ENCODE results near the gene EFCAB9.

The EFCAB9 gene

DNA sequence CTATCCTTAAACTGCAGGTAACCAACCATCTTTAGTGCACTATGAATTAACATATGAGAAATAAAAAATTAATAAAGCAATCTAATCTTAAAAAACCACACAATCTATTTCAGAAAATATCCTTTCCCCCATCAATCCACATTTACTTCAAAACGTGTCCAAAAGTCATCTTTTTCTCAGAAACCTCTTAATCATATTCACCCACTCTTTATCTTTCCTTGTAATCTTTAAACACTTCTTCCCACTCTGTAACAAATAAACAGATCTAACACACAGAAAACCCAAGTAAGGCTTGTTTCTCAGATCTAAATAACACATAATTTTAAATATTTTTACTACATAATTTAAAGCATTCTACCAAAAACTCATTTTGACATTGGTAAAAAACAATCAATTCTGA lies 44.4 kb downstream of the EFCAB9 start:
- TF ChIP-seq TAF1 (IDR thresholded peaks at IDR 0.05; ENCODE audit: borderline replicate concordance, insufficient read depth, low read length) (no peak), FOXP2 (optimal IDR thresholded peaks at IDR 0.05; ENCODE audit: borderline replicate concordance, extremely low read depth, extremely low read length, insufficient read depth) (no peak), SIN3A (IDR thresholded peaks at IDR 0.05; ENCODE audit: borderline replicate concordance, insufficient read depth, low read length) (no peak), POLR2AphosphoS5 (IDR thresholded peaks at IDR 0.05; ENCODE audit: low read depth, low read length) (no peak)
- TF ChIP-seq, protein P1, sequence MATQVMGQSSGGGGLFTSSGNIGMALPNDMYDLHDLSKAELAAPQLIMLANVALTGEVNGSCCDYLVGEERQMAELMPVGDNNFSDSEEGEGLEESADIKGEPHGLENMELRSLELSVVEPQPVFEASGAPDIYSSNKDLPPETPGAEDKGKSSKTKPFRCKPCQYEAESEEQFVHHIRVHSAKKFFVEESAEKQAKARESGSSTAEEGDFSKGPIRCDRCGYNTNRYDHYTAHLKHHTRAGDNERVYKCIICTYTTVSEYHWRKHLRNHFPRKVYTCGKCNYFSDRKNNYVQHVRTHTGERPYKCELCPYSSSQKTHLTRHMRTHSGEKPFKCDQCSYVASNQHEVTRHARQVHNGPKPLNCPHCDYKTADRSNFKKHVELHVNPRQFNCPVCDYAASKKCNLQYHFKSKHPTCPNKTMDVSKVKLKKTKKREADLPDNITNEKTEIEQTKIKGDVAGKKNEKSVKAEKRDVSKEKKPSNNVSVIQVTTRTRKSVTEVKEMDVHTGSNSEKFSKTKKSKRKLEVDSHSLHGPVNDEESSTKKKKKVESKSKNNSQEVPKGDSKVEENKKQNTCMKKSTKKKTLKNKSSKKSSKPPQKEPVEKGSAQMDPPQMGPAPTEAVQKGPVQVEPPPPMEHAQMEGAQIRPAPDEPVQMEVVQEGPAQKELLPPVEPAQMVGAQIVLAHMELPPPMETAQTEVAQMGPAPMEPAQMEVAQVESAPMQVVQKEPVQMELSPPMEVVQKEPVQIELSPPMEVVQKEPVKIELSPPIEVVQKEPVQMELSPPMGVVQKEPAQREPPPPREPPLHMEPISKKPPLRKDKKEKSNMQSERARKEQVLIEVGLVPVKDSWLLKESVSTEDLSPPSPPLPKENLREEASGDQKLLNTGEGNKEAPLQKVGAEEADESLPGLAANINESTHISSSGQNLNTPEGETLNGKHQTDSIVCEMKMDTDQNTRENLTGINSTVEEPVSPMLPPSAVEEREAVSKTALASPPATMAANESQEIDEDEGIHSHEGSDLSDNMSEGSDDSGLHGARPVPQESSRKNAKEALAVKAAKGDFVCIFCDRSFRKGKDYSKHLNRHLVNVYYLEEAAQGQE (IDR thresholded peaks at IDR 0.05; ENCODE audit: insufficient read depth in 1 of 2, low read depth in 2 of 2, low read length in 2 of 2) = no peak

DNA sequence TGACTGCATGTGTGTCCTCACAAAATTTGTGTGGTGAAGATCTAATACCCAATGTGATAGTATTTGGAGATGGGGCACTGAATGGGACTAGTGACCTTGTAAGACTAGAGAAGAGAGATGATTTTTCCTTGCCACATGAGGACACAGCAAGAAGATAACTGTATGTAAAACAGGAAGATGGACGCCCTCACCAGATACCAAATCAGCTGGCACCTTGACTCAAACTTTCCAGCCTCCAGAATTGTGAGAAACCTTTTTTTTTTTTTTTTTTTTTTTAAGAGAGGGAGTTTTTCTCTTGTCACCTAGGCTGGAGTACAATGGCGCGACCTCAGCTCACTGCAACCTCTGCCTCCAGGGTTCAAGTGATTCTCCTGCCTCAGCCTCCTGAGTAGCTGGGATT lies 49.3 kb downstream of the EFCAB9 start:
- TF ChIP-seq, protein P1 (IDR thresholded peaks at IDR 0.05; ENCODE audit: insufficient read depth in 1 of 2, low read depth in 2 of 2, low read length in 2 of 2) = no peak
- TF ChIP-seq SIN3A (IDR thresholded peaks at IDR 0.05; ENCODE audit: borderline replicate concordance, insufficient read depth, low read length) (no peak), POLR2AphosphoS5 (IDR thresholded peaks at IDR 0.05; ENCODE audit: low read depth, low read length) (no peak), TAF1 (IDR thresholded peaks at IDR 0.05; ENCODE audit: borderline replicate concordance, insufficient read depth, low read length) (no peak), FOXP2 (optimal IDR thresholded peaks at IDR 0.05; ENCODE audit: borderline replicate concordance, extremely low read depth, extremely low read length, insufficient read depth) (no peak)

DNA sequence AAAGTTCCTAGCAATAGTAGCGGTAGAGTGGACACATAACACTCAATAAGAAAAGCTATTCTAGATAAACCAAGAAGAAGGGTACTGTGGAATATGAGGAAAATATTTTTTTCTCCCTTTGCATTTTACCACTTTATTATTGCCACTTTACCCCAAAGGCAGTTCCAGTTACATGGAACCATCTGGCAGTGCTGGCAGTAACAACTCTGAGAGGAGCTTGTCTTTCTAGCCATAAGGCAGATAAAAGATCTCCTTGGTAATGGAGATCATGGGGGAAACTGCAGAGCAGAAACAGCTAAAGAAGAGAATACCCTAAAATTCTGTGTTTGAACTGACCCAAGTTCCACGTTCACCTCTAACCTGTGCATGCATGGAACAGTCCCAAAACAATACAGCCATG lies 51.1 kb downstream of the EFCAB9 start:
- TF ChIP-seq FOXP2 (optimal IDR thresholded peaks at IDR 0.05; ENCODE audit: borderline replicate concordance, extremely low read depth, extremely low read length, insufficient read depth) (no peak), POLR2AphosphoS5 (IDR thresholded peaks at IDR 0.05; ENCODE audit: low read depth, low read length) (no peak), TAF1 (IDR thresholded peaks at IDR 0.05; ENCODE audit: borderline replicate concordance, insufficient read depth, low read length) (no peak), SIN3A (IDR thresholded peaks at IDR 0.05; ENCODE audit: borderline replicate concordance, insufficient read depth, low read length) (no peak)
- TF ChIP-seq, protein P1 (IDR thresholded peaks at IDR 0.05; ENCODE audit: insufficient read depth in 1 of 2, low read depth in 2 of 2, low read length in 2 of 2) = no peak

DNA sequence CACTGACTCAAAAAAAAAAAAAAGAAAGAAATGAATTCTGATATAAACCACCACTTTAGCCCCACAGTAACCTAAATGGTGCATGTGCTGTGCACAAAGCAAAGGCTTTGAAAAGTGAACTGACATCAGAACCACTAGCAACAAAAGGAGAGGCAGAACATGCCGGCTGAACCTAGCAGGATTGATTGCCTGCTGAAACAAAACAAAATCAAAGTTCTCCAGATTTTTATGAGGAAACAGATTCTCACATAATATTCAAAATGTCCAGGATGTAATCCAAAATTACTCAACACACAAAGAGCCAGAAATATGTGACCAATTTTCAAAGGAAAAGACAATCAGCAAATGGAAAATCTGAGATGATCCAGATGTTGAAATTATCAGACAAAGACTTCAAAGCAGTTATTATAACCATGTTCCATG lies 51.7 kb downstream of the EFCAB9 start:
- no peak for TF ChIP-seq TAF1 (IDR thresholded peaks at IDR 0.05; ENCODE audit: borderline replicate concordance, insufficient read depth, low read length)
- TF ChIP-seq, protein P1 (IDR thresholded peaks at IDR 0.05; ENCODE audit: insufficient read depth in 1 of 2, low read depth in 2 of 2, low read length in 2 of 2) = no peak
- TF ChIP-seq SIN3A (IDR thresholded peaks at IDR 0.05; ENCODE audit: borderline replicate concordance, insufficient read depth, low read length) = no peak
- no peak for TF ChIP-seq POLR2AphosphoS5 (IDR thresholded peaks at IDR 0.05; ENCODE audit: low read depth, low read length)
- TF ChIP-seq FOXP2 (optimal IDR thresholded peaks at IDR 0.05; ENCODE audit: borderline replicate concordance, extremely low read depth, extremely low read length, insufficient read depth) = no peak

DNA sequence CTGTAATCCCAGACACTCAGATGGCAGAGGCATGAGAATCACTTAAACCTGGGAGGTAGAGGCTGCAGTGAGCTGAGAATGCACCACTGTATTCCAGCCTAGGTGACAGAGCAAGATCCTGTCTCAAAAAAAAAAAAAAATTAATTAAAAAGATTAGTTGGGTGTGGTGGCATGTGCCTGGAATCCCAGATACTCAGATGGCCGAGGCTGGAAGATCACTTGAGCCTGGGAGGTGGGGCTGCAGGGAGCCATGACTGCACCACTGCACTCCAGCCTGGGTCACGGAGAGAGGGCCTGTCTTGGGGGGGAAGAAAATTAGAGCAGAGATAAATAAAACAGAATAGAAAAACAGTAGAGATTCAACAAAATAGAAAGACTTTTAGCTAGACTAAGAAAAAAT lies 54.7 kb downstream of the EFCAB9 start:
- TF ChIP-seq TAF1 (IDR thresholded peaks at IDR 0.05; ENCODE audit: borderline replicate concordance, insufficient read depth, low read length) = no peak
- TF ChIP-seq FOXP2 (optimal IDR thresholded peaks at IDR 0.05; ENCODE audit: borderline replicate concordance, extremely low read depth, extremely low read length, insufficient read depth) = no peak
- TF ChIP-seq, protein P1 (IDR thresholded peaks at IDR 0.05; ENCODE audit: insufficient read depth in 1 of 2, low read depth in 2 of 2, low read length in 2 of 2) = no peak
- TF ChIP-seq SIN3A (IDR thresholded peaks at IDR 0.05; ENCODE audit: borderline replicate concordance, insufficient read depth, low read length) = no peak
- TF ChIP-seq POLR2AphosphoS5 (IDR thresholded peaks at IDR 0.05; ENCODE audit: low read depth, low read length) = no peak

Data from PFSK-1 (cell line).